GM21526 (cell line): ENCODE data around the gene RMP24.
"Not testable (repeated sequence)": the region's sequence is repeated elsewhere in the genome, so short reads cannot be mapped to it uniquely, and the experiment has no call there.

Experiments
- ATAC-seq: cut with Tn5 transposase; IDR thresholded peaks from one replicate; pipeline ENCODE4 v1.9.1; 2021; ENCODE audit warnings: moderate library complexity; ENCODE audit not compliant: unreplicated experiment, low FRiP score

RMP24 gene

GRCh38 chr18:35967866-35968265, 4.6 kb upstream of the RMP24 start:
- not testable (repeated sequence) for ATAC-seq

GRCh38 chr18:35968278-35968880, 4.1 kb upstream of the RMP24 start:
- ATAC-seq: no peak

- no peak for ATAC-seq
Observed at GRCh38 chr18:35969676-35970075, 2.8 kb upstream of the RMP24 start.

- peak; percentile 5 for ATAC-seq
Observed at GRCh38 chr18:35971661-35972196, 750 bp upstream of the RMP24 start.

- ATAC-seq: no peak
Observed at GRCh38 chr18:35973650-35974049, 1.2 kb downstream of the RMP24 start.

GRCh38 chr18:35974181-35974580, 1.7 kb downstream of the RMP24 start:
- no peak for ATAC-seq

- ATAC-seq: no peak
Observed at GRCh38 chr18:35979112-35979511, 6.6 kb downstream of the RMP24 start.

- ATAC-seq: no peak
Observed at GRCh38 chr18:35982409-35983114, 10.1 kb downstream of the RMP24 start.

GRCh38 chr18:35983147-35983546, 10.7 kb downstream of the RMP24 start:
- no peak for ATAC-seq

GRCh38 chr18:35983818-35984217, 11.3 kb downstream of the RMP24 start:
- ATAC-seq: no peak

- no peak for ATAC-seq
Observed at GRCh38 chr18:35991696-35992095, 19.2 kb downstream of the RMP24 start.

- ATAC-seq: no peak
Observed at GRCh38 chr18:35993013-35993412, 20.5 kb downstream of the RMP24 start.

- peak; percentile 61 for ATAC-seq
Observed at GRCh38 chr18:35998967-35999366, 26.5 kb downstream of the RMP24 start.

- no peak for ATAC-seq
Observed at GRCh38 chr18:35999925-36000324, 27.4 kb downstream of the RMP24 start.

- no peak for ATAC-seq
Observed at GRCh38 chr18:36006997-36007396, 34.5 kb downstream of the RMP24 start.

- no peak for ATAC-seq
Observed at GRCh38 chr18:36009214-36009613, 36.7 kb downstream of the RMP24 start.

GRCh38 chr18:36012891-36013290, 40.4 kb downstream of the RMP24 start:
- ATAC-seq: no peak

- ATAC-seq: peak; percentile 89
Observed at GRCh38 chr18:36015629-36016028, 43.1 kb downstream of the RMP24 start.

GRCh38 chr18:36017232-36017631, 44.8 kb downstream of the RMP24 start:
- ATAC-seq: no peak

- no peak for ATAC-seq
Observed at GRCh38 chr18:36020174-36020711, 47.8 kb downstream of the RMP24 start.

- no peak for ATAC-seq
Observed at GRCh38 chr18:36023336-36023735, 50.9 kb downstream of the RMP24 start.

GRCh38 chr18:36024241-36024640, 51.8 kb downstream of the RMP24 start:
- ATAC-seq: not testable (repeated sequence)
